Mammary microvascular endothelial cell (primary cell): Measurements from ENCODE around the gene C10orf90. TPM values are rescaled to one million over a fixed set of nuclear protein-coding genes. Genes with fewer than 3 reads are reported as not detected.

ENCODE experiments used
- total RNA-seq: library from RNA; depleted of rRNA; stranded (reverse); fragments of >200 nt; gene quantifications from 2 replicates; pipeline ENCODE4 v1.2.3, GENCODE V29; 2015

The C10orf90 gene
- not detected in 2 replicates for total RNA-seq

GRCh38 chr10:126670056-126670894 is at the start of gene C10orf90:
C10orf90 (minus strand) TSS chr10:126670693; CDS start chr10:126670480, 213 bp downstream.

GRCh38 chr10:126387931-126388911 is 282.3 kb downstream of the C10orf90 start, which contains the start of gene ADAM12:
ADAM12 (minus strand) TSS chr10:126388477; CDS start chr10:126388145, 332 bp downstream.

Other genes starting within 250 kb of the C10orf90 start
- 39.4 and 40.0 TPM in 2 replicates for gene DOCK1, start 234.7 kb upstream of the C10orf90 start, total RNA-seq